Osteoblast (primary cell): ENCODE results near the gene CAPZB. TPM values are rescaled to one million over a fixed set of nuclear protein-coding genes. Genes with fewer than 3 reads are reported as not detected.

Source experiments
- DNase-seq: peaks from one replicate; pipeline ENCODE4 v3.0.0; 2011; ENCODE audit warnings: low spot score, mixed read lengths; ENCODE audit not compliant: insufficient read length; ENCODE audit errors: missing footprints
- H2AFZ ChIP-seq: 2 replicates; pipeline ENCODE4 v1.6.0; 2011; ENCODE audit warnings: mild to moderate bottlenecking, low read length
- H3K27ac ChIP-seq: 2 replicates; pipeline ENCODE4 v1.5.1; 2011; ENCODE audit warnings: mild to moderate bottlenecking, low read depth, low read length, moderate library complexity
- H3K27me3 ChIP-seq: 2 replicates; pipeline ENCODE4 v1.6.0; 2012; ENCODE audit warnings: mild to moderate bottlenecking, control low read depth, inconsistent platforms, low read length, moderate library complexity; ENCODE audit not compliant: insufficient read depth
- H3K36me3 ChIP-seq: 2 replicates; pipeline ENCODE4 v1.5.1; 2011; ENCODE audit warnings: mild to moderate bottlenecking, low read length, control low read depth, moderate library complexity; ENCODE audit not compliant: insufficient read depth
- H3K4me1 ChIP-seq: 2 replicates; pipeline ENCODE4 v1.5.1; 2011; ENCODE audit warnings: mild to moderate bottlenecking, low read length, control low read depth, moderate library complexity; ENCODE audit not compliant: insufficient read depth
- H3K4me2 ChIP-seq: 2 replicates; pipeline ENCODE4 v1.6.0; 2011; ENCODE audit warnings: mild to moderate bottlenecking, low read length; ENCODE audit not compliant: insufficient read depth
- H3K4me3 ChIP-seq: fragments of 200-600 bp; sonication (generic); 3 replicates; pipeline ENCODE4 v1.5.1; 2012; ENCODE audit warnings: mild to moderate bottlenecking, low read length, inconsistent platforms; ENCODE audit not compliant: insufficient read depth
- H3K79me2 ChIP-seq: 2 replicates; pipeline ENCODE4 v1.6.0; 2012; ENCODE audit warnings: mild to moderate bottlenecking, low read length, control low read depth, inconsistent platforms; ENCODE audit not compliant: insufficient read depth
- H3K9me3 ChIP-seq: 2 replicates; pipeline ENCODE4 v1.5.1; 2011; ENCODE audit warnings: low read depth, low read length, control low read depth
- H4K20me1 ChIP-seq: 2 replicates; pipeline ENCODE4 v1.6.0; 2012; ENCODE audit warnings: mild to moderate bottlenecking, low read length, control low read depth; ENCODE audit not compliant: insufficient read depth
- total RNA-seq: library from RNA; depleted of rRNA; stranded (reverse); fragments of >200 nt; gene quantifications from 2 replicates; pipeline ENCODE4 v1.2.3, GENCODE V29; 2012
- TF ChIP-seq, protein P1 (sequence below): IDR thresholded peaks from 2 replicates; pipeline ENCODE4 v1.5.1; 2011; ENCODE audit warnings: mild to moderate bottlenecking, low read depth, low read length, moderate library complexity; ENCODE audit errors: extremely low read depth

The CAPZB gene
- total RNA-seq, 1 donor = 217 TPM

- H2AFZ ChIP-seq = no peak overlapping the region
- peak overlapping the region; percentile 47 for H3K4me2 ChIP-seq
- DNase-seq = peak; percentile 96
- TF ChIP-seq, protein P1, sequence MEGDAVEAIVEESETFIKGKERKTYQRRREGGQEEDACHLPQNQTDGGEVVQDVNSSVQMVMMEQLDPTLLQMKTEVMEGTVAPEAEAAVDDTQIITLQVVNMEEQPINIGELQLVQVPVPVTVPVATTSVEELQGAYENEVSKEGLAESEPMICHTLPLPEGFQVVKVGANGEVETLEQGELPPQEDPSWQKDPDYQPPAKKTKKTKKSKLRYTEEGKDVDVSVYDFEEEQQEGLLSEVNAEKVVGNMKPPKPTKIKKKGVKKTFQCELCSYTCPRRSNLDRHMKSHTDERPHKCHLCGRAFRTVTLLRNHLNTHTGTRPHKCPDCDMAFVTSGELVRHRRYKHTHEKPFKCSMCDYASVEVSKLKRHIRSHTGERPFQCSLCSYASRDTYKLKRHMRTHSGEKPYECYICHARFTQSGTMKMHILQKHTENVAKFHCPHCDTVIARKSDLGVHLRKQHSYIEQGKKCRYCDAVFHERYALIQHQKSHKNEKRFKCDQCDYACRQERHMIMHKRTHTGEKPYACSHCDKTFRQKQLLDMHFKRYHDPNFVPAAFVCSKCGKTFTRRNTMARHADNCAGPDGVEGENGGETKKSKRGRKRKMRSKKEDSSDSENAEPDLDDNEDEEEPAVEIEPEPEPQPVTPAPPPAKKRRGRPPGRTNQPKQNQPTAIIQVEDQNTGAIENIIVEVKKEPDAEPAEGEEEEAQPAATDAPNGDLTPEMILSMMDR = peak; percentile 63
- peaks cover 43% of the 10 kb centered on the region for H4K20me1 ChIP-seq
- peaks cover 19% of the 10 kb centered on the region for H3K36me3 ChIP-seq
- peaks cover 57% of the 10 kb centered on the region for H3K4me1 ChIP-seq
- no peaks in the 10 kb centered on the region for H3K9me3 ChIP-seq
- H3K4me3 ChIP-seq = no peak overlapping the region
- H3K27me3 ChIP-seq = no peaks in the 10 kb centered on the region
- H3K27ac ChIP-seq = peak overlapping the region; percentile 95
- peaks cover 91% of the 10 kb centered on the region for H3K79me2 ChIP-seq
These were observed 87.0 kb downstream of the CAPZB start for GRCh38 chr1:19398309-19398760.

GRCh38 chr1:19397217-19397945 lies 88.0 kb downstream of the CAPZB start:
- Histone ChIP-seq H3K4me1 (peaks cover 57% of the 10 kb centered on the region), H3K4me3 (no peak overlapping the region), H3K27me3 (no peaks in the 10 kb centered on the region), H3K27ac (peak overlapping the region; percentile 95), H3K79me2 (peaks cover 93% of the 10 kb centered on the region), H3K4me2 (peak overlapping the region; percentile 46), H2AFZ (no peak overlapping the region), H3K9me3 (no peaks in the 10 kb centered on the region), H3K36me3 (peaks cover 19% of the 10 kb centered on the region), H4K20me1 (peaks cover 43% of the 10 kb centered on the region)
- no peak for DNase-seq
- TF ChIP-seq, protein P1 = no peak

- H3K4me1 ChIP-seq = peaks cover 52% of the 10 kb centered on the region
These were observed 89.1 kb downstream of the CAPZB start for GRCh38 chr1:19396280-19396679.

DNA sequence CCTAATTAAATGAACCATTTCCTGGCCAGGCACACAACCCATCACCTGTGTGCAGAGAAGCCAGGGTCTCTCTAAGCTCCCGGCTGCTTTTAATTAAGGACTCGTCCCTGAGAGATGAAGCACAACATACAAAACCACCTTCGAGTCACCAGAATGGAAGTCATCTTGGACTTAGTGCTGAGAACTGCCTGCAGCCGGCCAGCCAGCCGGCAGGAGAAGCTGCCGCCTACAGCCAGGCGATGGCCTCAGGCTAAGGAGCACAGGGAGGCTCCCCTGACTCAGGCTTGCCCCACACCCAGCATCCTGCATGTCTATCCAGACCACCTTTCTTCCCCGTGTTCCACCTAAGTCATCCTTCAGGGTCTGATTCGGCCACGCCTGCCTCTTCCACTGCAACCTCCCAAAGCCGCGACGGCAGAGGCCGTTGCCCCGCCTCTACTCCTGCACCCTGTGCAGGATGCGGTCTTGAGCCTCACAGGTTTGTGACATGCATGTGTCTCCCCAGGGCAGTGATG lies 89.6 kb downstream of the CAPZB start:
- Histone ChIP-seq H3K79me2 (peaks cover 93% of the 10 kb centered on the region), H3K36me3 (peaks cover 19% of the 10 kb centered on the region), H4K20me1 (peaks cover 31% of the 10 kb centered on the region), H3K4me1 (peaks cover 48% of the 10 kb centered on the region), H3K4me2 (no peak overlapping the region), H3K27ac (peak overlapping the region; percentile 67), H3K27me3 (no peaks in the 10 kb centered on the region), H3K9me3 (no peaks in the 10 kb centered on the region), H3K4me3 (no peak overlapping the region), H2AFZ (no peak overlapping the region)
- TF ChIP-seq, protein P1 = peak; percentile 23
- peak; percentile 92 for DNase-seq

More at GRCh38 chr1:19396280-19396679, 89.1 kb downstream of the CAPZB start:
- Histone ChIP-seq H3K4me3 (no peak overlapping the region), H3K27ac (peak overlapping the region; percentile 67), H4K20me1 (peaks cover 34% of the 10 kb centered on the region), H2AFZ (no peak overlapping the region), H3K27me3 (no peaks in the 10 kb centered on the region), H3K36me3 (peaks cover 19% of the 10 kb centered on the region), H3K79me2 (peaks cover 93% of the 10 kb centered on the region), H3K9me3 (no peaks in the 10 kb centered on the region), H3K4me2 (no peak overlapping the region)
- DNase-seq = no peak
- TF ChIP-seq, protein P1 = no peak
